ENCODE results near the gene PDGFD. TPM values are rescaled to one million over a fixed set of nuclear protein-coding genes. Genes with fewer than 3 reads are reported as not detected.
A peak's percentile ranks its signal among the peaks of the same experiment; 100 is the strongest.

Gene PDGFD
- total RNA-seq = 0.44 to 5.0 TPM (median 0.45 TPM) in 3 replicates
- long read RNA-seq, partial matches to known transcripts = 0 of 3 reads
- long read RNA-seq, other reads (novel, unspliced or antisense) = 0 of 3 reads

DNA sequence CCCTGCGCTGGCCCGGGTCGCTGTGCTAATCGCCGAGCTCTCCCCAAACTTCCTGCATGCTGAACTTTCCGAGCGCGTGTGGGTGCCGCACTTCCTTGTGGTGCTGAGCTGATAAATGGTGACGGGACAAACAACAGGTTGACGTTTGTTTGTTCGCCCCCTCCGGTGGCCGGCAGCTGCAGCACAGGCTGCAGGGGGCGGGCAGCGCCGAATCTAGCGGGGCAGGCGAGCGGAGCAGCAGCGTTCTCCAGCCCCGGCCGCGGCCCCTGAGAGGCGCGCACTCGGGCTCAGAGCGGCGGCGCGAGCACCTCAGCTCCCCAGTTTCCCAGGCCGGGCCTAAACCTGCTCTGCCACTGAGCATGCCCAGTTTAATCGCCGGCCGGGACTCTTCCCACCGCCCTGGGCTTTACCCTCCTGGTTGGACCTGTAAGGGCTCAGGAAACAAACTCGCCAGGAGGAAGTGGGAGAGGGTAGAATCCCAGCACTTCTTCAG is at the start of gene PDGFD:
TSS of gene PDGFD (minus strand) at position 120 of the 493 bp plus-strand sequence.
- Mint-ChIP-seq H3K9me3 (ENCODE audit: low read depth) (no peaks in the 10 kb centered on the region), H3K36me3 (ENCODE audit: low read depth) (no peaks in the 10 kb centered on the region), H3K27ac (ENCODE audit: unreplicated experiment) (no peak within 1 kb of the TSS), H3K27me3 (ENCODE audit: low read depth) (peaks cover 9% of the 10 kb centered on the region), H3K4me1 (ENCODE audit: low read depth) (peaks cover 10% of the 10 kb centered on the region), H3K4me3 (ENCODE audit: unreplicated experiment) (peak within 1 kb of the TSS; percentile 73)
- peak; percentile 67 for DNase-seq (ENCODE audit: low spot score)
- TF ChIP-seq, protein P1, sequence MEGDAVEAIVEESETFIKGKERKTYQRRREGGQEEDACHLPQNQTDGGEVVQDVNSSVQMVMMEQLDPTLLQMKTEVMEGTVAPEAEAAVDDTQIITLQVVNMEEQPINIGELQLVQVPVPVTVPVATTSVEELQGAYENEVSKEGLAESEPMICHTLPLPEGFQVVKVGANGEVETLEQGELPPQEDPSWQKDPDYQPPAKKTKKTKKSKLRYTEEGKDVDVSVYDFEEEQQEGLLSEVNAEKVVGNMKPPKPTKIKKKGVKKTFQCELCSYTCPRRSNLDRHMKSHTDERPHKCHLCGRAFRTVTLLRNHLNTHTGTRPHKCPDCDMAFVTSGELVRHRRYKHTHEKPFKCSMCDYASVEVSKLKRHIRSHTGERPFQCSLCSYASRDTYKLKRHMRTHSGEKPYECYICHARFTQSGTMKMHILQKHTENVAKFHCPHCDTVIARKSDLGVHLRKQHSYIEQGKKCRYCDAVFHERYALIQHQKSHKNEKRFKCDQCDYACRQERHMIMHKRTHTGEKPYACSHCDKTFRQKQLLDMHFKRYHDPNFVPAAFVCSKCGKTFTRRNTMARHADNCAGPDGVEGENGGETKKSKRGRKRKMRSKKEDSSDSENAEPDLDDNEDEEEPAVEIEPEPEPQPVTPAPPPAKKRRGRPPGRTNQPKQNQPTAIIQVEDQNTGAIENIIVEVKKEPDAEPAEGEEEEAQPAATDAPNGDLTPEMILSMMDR (IDR thresholded peaks at IDR 0.05) = peak; percentile 66

DNA sequence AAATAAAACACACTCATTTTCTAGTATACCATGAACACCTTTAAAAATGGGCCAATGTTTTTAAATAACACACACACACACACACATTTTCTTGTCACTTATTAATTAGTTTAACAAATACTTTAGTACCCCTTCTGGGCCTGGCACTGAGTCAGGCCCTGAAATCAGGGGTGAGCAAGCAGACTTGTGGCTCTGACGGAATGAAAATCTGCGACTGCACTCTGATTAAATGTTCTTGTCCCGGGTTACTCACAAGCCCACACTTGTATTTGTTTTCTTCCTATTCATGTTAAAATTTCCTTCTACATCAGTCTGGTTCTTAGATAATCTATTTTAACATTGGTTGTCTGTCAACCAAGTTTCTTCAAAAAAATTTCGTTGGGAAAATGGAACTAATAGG is 43.0 kb upstream of the PDGFD start:
- TF ChIP-seq, protein P1 (IDR thresholded peaks at IDR 0.05) = no peak
- H3K27ac Mint-ChIP-seq (ENCODE audit: unreplicated experiment) = no peak overlapping the region
- H3K4me3 Mint-ChIP-seq (ENCODE audit: unreplicated experiment) = no peak overlapping the region
- H3K27me3 Mint-ChIP-seq (ENCODE audit: low read depth) = no peaks in the 10 kb centered on the region
- H3K4me1 Mint-ChIP-seq (ENCODE audit: low read depth) = no peaks in the 10 kb centered on the region
- no peak for DNase-seq (ENCODE audit: low spot score)
- peaks cover 15% of the 10 kb centered on the region for H3K9me3 Mint-ChIP-seq (ENCODE audit: low read depth)
- no peaks in the 10 kb centered on the region for H3K36me3 Mint-ChIP-seq (ENCODE audit: low read depth)

DNA sequence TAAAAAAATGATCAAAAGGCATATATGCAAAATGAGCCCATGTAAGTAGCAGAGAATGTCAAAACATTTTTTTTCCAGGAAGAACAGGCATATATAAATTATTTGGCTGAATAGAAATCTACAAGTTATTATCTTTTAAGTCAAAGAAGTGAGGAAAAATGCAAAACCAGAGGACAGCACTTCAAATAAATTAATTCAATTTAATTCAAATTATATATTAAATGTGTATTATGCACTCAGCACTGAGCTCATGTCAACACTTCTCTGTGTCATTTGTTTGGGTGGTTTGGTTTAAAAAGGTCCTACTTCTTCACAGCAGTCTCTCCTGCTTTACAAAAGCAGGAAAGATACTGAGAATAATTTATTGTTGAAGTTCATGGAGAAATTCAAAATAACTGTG is 41.9 kb upstream of the PDGFD start:
- H3K9me3 Mint-ChIP-seq (ENCODE audit: low read depth) = peaks cover 8% of the 10 kb centered on the region
- H3K36me3 Mint-ChIP-seq (ENCODE audit: low read depth) = no peaks in the 10 kb centered on the region
- TF ChIP-seq, protein P1 (IDR thresholded peaks at IDR 0.05) = no peak
- H3K27ac Mint-ChIP-seq (ENCODE audit: unreplicated experiment) = no peak overlapping the region
- DNase-seq (ENCODE audit: low spot score) = no peak
- H3K4me3 Mint-ChIP-seq (ENCODE audit: unreplicated experiment) = no peak overlapping the region
- H3K4me1 Mint-ChIP-seq (ENCODE audit: low read depth) = no peaks in the 10 kb centered on the region
- no peaks in the 10 kb centered on the region for H3K27me3 Mint-ChIP-seq (ENCODE audit: low read depth)

DNA sequence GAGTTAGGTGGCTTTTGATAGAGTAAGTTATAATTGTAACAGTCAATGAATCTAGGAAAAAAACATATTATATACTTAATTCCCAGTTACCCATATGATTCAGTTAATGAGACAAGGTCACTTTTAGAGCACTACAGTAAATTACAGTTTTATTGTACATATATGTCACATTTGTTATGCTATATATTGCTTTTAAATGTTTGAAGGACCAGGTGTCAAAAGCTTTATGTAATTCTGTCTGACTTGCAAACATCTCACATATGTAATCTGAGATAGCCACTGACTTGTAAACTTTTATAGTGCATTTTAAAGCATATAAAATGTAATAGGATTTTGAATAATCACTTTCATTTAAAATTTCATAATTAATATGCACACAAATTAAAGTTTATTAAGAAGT is 36.7 kb upstream of the PDGFD start:
- H3K4me3 Mint-ChIP-seq (ENCODE audit: unreplicated experiment) = no peak overlapping the region
- TF ChIP-seq, protein P1 (IDR thresholded peaks at IDR 0.05) = no peak
- no peak for DNase-seq (ENCODE audit: low spot score)
- no peaks in the 10 kb centered on the region for H3K4me1 Mint-ChIP-seq (ENCODE audit: low read depth)
- H3K27me3 Mint-ChIP-seq (ENCODE audit: low read depth) = no peaks in the 10 kb centered on the region
- no peak overlapping the region for H3K27ac Mint-ChIP-seq (ENCODE audit: unreplicated experiment)
- no peaks in the 10 kb centered on the region for H3K36me3 Mint-ChIP-seq (ENCODE audit: low read depth)
- H3K9me3 Mint-ChIP-seq (ENCODE audit: low read depth) = no peaks in the 10 kb centered on the region

DNA sequence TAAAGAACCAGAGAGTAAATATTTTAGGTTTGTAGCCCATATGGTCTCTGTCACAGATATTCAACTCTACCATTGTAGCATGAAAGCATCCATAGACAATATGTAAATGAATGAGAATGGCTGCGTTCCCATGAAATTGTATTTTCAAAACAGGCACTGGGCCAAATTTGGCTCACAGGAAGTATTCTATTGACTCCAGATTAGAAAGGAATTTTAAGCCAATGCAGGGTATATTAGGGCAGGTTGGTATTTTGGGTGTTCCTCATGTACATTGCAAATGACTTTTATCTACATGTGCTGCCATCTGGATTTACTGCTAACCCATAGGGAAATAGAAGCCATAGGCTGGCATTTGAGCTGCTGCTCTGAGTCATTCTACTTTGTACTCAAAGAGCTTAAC is 35.1 kb upstream of the PDGFD start:
- H3K4me3 Mint-ChIP-seq (ENCODE audit: unreplicated experiment) = no peak overlapping the region
- H3K9me3 Mint-ChIP-seq (ENCODE audit: low read depth) = no peaks in the 10 kb centered on the region
- H3K27ac Mint-ChIP-seq (ENCODE audit: unreplicated experiment) = no peak overlapping the region
- TF ChIP-seq, protein P1 (IDR thresholded peaks at IDR 0.05) = no peak
- no peak for DNase-seq (ENCODE audit: low spot score)
- no peaks in the 10 kb centered on the region for H3K36me3 Mint-ChIP-seq (ENCODE audit: low read depth)
- no peaks in the 10 kb centered on the region for H3K27me3 Mint-ChIP-seq (ENCODE audit: low read depth)
- no peaks in the 10 kb centered on the region for H3K4me1 Mint-ChIP-seq (ENCODE audit: low read depth)
